WERI-Rb-1 (cell line): ENCODE measurements around the gene CST9.

ENCODE experiments used
- DNase-seq: peaks from one replicate; pipeline ENCODE4 v3.0.0-alpha.2; 2020
- H3K27ac ChIP-seq: fragments of 250-450 bp; sonication (Bioruptor Pico); 2 replicates; pipeline ENCODE4 v1.5.1; 2020; ENCODE audit warnings: mild to moderate bottlenecking, moderate library complexity
- H3K27me3 ChIP-seq: fragments of 250-450 bp; sonication (Bioruptor Pico); 2 replicates; pipeline ENCODE4 v1.5.1; 2021; ENCODE audit warnings: mild to moderate bottlenecking, low read depth, moderate library complexity; ENCODE audit not compliant: insufficient read depth, severe bottlenecking
- H3K36me3 ChIP-seq: fragments of 250-450 bp; sonication (Bioruptor Pico); 2 replicates; pipeline ENCODE4 v1.5.1; 2020; ENCODE audit warnings: mild to moderate bottlenecking, moderate library complexity
- H3K4me3 ChIP-seq: 2 replicates; pipeline ENCODE4 v1.5.1; 2011; ENCODE audit warnings: low read depth, mild to moderate bottlenecking, control low read depth, low read length
- H3K9me3 ChIP-seq: fragments of 250-450 bp; sonication (Bioruptor Pico); 2 replicates; pipeline ENCODE4 v1.5.1; 2021; ENCODE audit warnings: mild to moderate bottlenecking, moderate library complexity; ENCODE audit not compliant: severe bottlenecking
- CTCF ChIP-seq: IDR thresholded peaks from 2 replicates; pipeline ENCODE4 v1.5.1; 2011; ENCODE audit warnings: low read depth, mild to moderate bottlenecking, control low read depth, inconsistent platforms, low read length

The CST9 gene

GRCh38 chr20:23652371-23652770 is 46.7 kb upstream of the CST9 start:
- Histone ChIP-seq H3K9me3 (no peaks in the 10 kb centered on the region), H3K27me3 (no peaks in the 10 kb centered on the region), H3K36me3 (no peaks in the 10 kb centered on the region), H3K4me3 (no peak overlapping the region), H3K27ac (no peak overlapping the region)
- no peak for DNase-seq
- no peak for TF ChIP-seq CTCF

GRCh38 chr20:23651117-23651516 is 45.4 kb upstream of the CST9 start:
- Histone ChIP-seq H3K9me3 (no peaks in the 10 kb centered on the region), H3K4me3 (no peak overlapping the region), H3K36me3 (no peaks in the 10 kb centered on the region), H3K27me3 (no peaks in the 10 kb centered on the region), H3K27ac (no peak overlapping the region)
- no peak for DNase-seq
- no peak for TF ChIP-seq CTCF

- no peak for DNase-seq
- Histone ChIP-seq H3K27ac (no peak overlapping the region), H3K36me3 (no peaks in the 10 kb centered on the region), H3K27me3 (no peaks in the 10 kb centered on the region), H3K4me3 (no peak overlapping the region), H3K9me3 (no peaks in the 10 kb centered on the region)
- TF ChIP-seq CTCF = no peak
Observed at GRCh38 chr20:23649830-23650417, 44.2 kb upstream of the CST9 start.

- H3K36me3 ChIP-seq = no peaks in the 10 kb centered on the region
- no peaks in the 10 kb centered on the region for H3K27me3 ChIP-seq
- no peaks in the 10 kb centered on the region for H3K9me3 ChIP-seq
- no peak overlapping the region for H3K27ac ChIP-seq
- no peak for TF ChIP-seq CTCF
- no peak overlapping the region for H3K4me3 ChIP-seq
- DNase-seq = no peak
Observed at GRCh38 chr20:23649242-23649641, 43.5 kb upstream of the CST9 start.

GRCh38 chr20:23647346-23647745 is 41.6 kb upstream of the CST9 start:
- Histone ChIP-seq H3K27ac (no peak overlapping the region), H3K4me3 (no peak overlapping the region), H3K9me3 (no peaks in the 10 kb centered on the region), H3K27me3 (no peaks in the 10 kb centered on the region), H3K36me3 (no peaks in the 10 kb centered on the region)
- no peak for TF ChIP-seq CTCF
- no peak for DNase-seq
